ENCODE data around the gene SLC6A9. TPM values are rescaled to one million over a fixed set of nuclear protein-coding genes. Genes with fewer than 3 reads are reported as not detected.
A peak's percentile ranks its signal among the peaks of the same experiment; 100 is the strongest.

The SLC6A9 gene
- total RNA-seq, 1 donor from 2014 or later = 22.8 TPM

GRCh38 chr1:43949678-43950077 is 81.6 kb downstream of the SLC6A9 start:
- TF ChIP-seq CTCF (conservative IDR thresholded peaks at IDR 0.05) = no peak
- Mint-ChIP-seq H3K9me3 (no peaks in the 10 kb centered on the region), H3K27ac (ENCODE audit: unreplicated experiment) (no peak overlapping the region), H3K27me3 (ENCODE audit: low read depth) (no peaks in the 10 kb centered on the region), H3K36me3 (ENCODE audit: low read depth) (peaks cover 4% of the 10 kb centered on the region), H3K4me3 (peak overlapping the region; percentile 86), H3K4me1 (peaks cover 33% of the 10 kb centered on the region)
- DNase-seq (ENCODE audit: low read depth, low spot score) = no peak

GRCh38 chr1:43947874-43948437 is 83.3 kb downstream of the SLC6A9 start:
- H3K27me3 Mint-ChIP-seq (ENCODE audit: low read depth) = no peaks in the 10 kb centered on the region
- TF ChIP-seq CTCF (conservative IDR thresholded peaks at IDR 0.05) = no peak
- H3K9me3 Mint-ChIP-seq = no peaks in the 10 kb centered on the region
- no peak for DNase-seq (ENCODE audit: low read depth, low spot score)
- peak overlapping the region; percentile 86 for H3K4me3 Mint-ChIP-seq
- peaks cover 4% of the 10 kb centered on the region for H3K36me3 Mint-ChIP-seq (ENCODE audit: low read depth)
- peak overlapping the region; percentile 77 for H3K27ac Mint-ChIP-seq (ENCODE audit: unreplicated experiment)
- H3K4me1 Mint-ChIP-seq = peaks cover 33% of the 10 kb centered on the region

GRCh38 chr1:43947061-43947873 is 84.0 kb downstream of the SLC6A9 start:
- Mint-ChIP-seq H3K27ac (ENCODE audit: unreplicated experiment) (peak overlapping the region; percentile 99), H3K4me1 (peaks cover 33% of the 10 kb centered on the region), H3K27me3 (ENCODE audit: low read depth) (no peaks in the 10 kb centered on the region), H3K36me3 (ENCODE audit: low read depth) (peaks cover 4% of the 10 kb centered on the region), H3K9me3 (no peaks in the 10 kb centered on the region), H3K4me3 (peak overlapping the region; percentile 86)
- TF ChIP-seq CTCF (conservative IDR thresholded peaks at IDR 0.05) = no peak
- no peak for DNase-seq (ENCODE audit: low read depth, low spot score)

Other genes starting within 250 kb of the SLC6A9 start
- 0.89 and 1.0 TPM in 2 replicates for gene ARTN, start 97.7 kb downstream of the SLC6A9 start, total RNA-seq
- 37.7 and 44.1 TPM in 2 replicates for gene IPO13, start 84.5 kb downstream of the SLC6A9 start, total RNA-seq
- 32.7 and 34.4 TPM in 2 replicates for gene DPH2, start 61.5 kb downstream of the SLC6A9 start, total RNA-seq
- 125 and 129 TPM in 2 replicates for gene ATP6V0B, start 56.5 kb downstream of the SLC6A9 start, total RNA-seq
- gene B4GALT2, start 52.3 kb downstream of the SLC6A9 start, total RNA-seq = 88.7 and 91.8 TPM in 2 replicates
- 4.9 and 5.5 TPM in 2 replicates for gene CCDC24, start 39.9 kb downstream of the SLC6A9 start, total RNA-seq
- 0.34 TPM in 1 of 2 replicates, not detected in the other for gene KLF17, start 87.4 kb upstream of the SLC6A9 start, total RNA-seq
- not detected in 2 replicates for gene KLF18, start 110.2 kb upstream of the SLC6A9 start, total RNA-seq
- gene DMAP1, start 182.0 kb upstream of the SLC6A9 start, total RNA-seq = 57.1 and 58.7 TPM in 2 replicates

Data from neural crest cell (in vitro differentiated cells).